ENCODE data around the gene GABBR2.

- TF ChIP-seq CTCF (IDR thresholded peaks at IDR 0.05; ENCODE audit: low read depth, low read length, poor library complexity, severe bottlenecking): no peak
- no peak for TF ChIP-seq EZH2phosphoT487 (IDR thresholded peaks at IDR 0.05; ENCODE audit: borderline replicate concordance, low read length)
Observed at GRCh38 chr9:98241357-98242300, 467.1 kb downstream of the GABBR2 start.
